ENCODE measurements around the gene OPHN1. TPM values are rescaled to one million over a fixed set of nuclear protein-coding genes. Genes with fewer than 3 reads are reported as not detected.

Gene OPHN1
- total and polyA plus RNA-seq, 10 of the 15 experiments (the other 5 are each of a cell fraction or from before 2014, with no cell fraction given): under 0.01 to 0.03 (median 0.03) TPM; not detected in 6

DNA sequence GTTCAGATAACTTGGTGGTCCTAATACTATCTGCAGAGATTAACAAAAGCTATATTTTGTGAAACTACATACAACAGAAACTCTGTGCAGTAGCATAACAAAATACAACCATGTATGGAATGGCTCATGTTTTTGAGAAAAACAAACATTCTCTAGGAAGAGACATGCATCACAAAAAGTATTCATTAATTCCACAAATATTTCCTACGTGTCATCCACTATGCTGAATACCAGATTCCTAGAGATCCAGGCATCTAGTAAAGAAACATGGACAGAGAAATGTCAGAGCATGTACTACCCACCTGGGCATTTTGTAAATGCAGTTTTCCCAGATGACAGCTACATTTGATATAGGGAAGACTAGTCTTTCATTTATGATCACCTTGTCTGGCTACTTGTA, 248.1 kb downstream of the OPHN1 start:
- TF ChIP-seq IKZF2 (IDR thresholded peaks at IDR 0.05) (no peak), HCFC1 (IDR thresholded peaks at IDR 0.05; ENCODE audit: low read length) (no peak), KAT2A (conservative IDR thresholded peaks at IDR 0.05; ENCODE audit: control insufficient read depth, low read depth, low read length) (no peak), RELA (IDR thresholded peaks at IDR 0.05; ENCODE audit: borderline replicate concordance, partially characterized antibody) (no peak), NFXL1 (IDR thresholded peaks at IDR 0.05; ENCODE audit: borderline replicate concordance) (no peak), BCL11A (IDR thresholded peaks at IDR 0.05; ENCODE audit: low read depth, low read length) (no peak), EGR1 (IDR thresholded peaks at IDR 0.05; ENCODE audit: borderline replicate concordance in 1 of 2, low read depth in 2 of 2, low read length in 2 of 2) (no peak), ZNF24 (IDR thresholded peaks at IDR 0.05) (no peak), SPI1 (IDR thresholded peaks at IDR 0.05; ENCODE audit: borderline replicate concordance, insufficient read depth, low read depth, low read length) (no peak), TARDBP (IDR thresholded peaks at IDR 0.05; ENCODE audit: borderline replicate concordance) (no peak), IKZF1 (conservative IDR thresholded peaks at IDR 0.05) (no peak), ESRRA (IDR thresholded peaks at IDR 0.05; ENCODE audit: low read length) (no peak), MTA3 (IDR thresholded peaks at IDR 0.05; ENCODE audit: borderline replicate concordance, low read length) (no peak), SREBF2 (IDR thresholded peaks at IDR 0.05; ENCODE audit: low read length) (no peak), TCF3 (IDR thresholded peaks at IDR 0.05; ENCODE audit: borderline replicate concordance, insufficient read depth, low read depth, low read length) (no peak), WRNIP1 (IDR thresholded peaks at IDR 0.05; ENCODE audit: borderline replicate concordance, low read depth, low read length) (no peak), HDAC6 (IDR thresholded peaks at IDR 0.05; ENCODE audit: unreplicated experiment) (no peak), PRDM15 (CRISPR knock-in tag; IDR thresholded peaks at IDR 0.05) (no peak), NR2C1 (IDR thresholded peaks at IDR 0.05) (no peak)
- TF ChIP-seq, protein P1, sequence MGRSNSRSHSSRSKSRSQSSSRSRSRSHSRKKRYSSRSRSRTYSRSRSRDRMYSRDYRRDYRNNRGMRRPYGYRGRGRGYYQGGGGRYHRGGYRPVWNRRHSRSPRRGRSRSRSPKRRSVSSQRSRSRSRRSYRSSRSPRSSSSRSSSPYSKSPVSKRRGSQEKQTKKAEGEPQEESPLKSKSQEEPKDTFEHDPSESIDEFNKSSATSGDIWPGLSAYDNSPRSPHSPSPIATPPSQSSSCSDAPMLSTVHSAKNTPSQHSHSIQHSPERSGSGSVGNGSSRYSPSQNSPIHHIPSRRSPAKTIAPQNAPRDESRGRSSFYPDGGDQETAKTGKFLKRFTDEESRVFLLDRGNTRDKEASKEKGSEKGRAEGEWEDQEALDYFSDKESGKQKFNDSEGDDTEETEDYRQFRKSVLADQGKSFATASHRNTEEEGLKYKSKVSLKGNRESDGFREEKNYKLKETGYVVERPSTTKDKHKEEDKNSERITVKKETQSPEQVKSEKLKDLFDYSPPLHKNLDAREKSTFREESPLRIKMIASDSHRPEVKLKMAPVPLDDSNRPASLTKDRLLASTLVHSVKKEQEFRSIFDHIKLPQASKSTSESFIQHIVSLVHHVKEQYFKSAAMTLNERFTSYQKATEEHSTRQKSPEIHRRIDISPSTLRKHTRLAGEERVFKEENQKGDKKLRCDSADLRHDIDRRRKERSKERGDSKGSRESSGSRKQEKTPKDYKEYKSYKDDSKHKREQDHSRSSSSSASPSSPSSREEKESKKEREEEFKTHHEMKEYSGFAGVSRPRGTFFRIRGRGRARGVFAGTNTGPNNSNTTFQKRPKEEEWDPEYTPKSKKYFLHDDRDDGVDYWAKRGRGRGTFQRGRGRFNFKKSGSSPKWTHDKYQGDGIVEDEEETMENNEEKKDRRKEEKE (IDR thresholded peaks at IDR 0.05): no peak
- Histone ChIP-seq H3K27me3 (replicated peaks in 1 of 2; ENCODE audit: control insufficient read depth in 2 of 2, insufficient read depth in 2 of 2, low read length in 1 of 2) (no peaks in the 10 kb centered on the region), H2AFZ (ENCODE audit: control insufficient read depth, low read depth, low read length) (no peak overlapping the region), H3K4me3 (no peak overlapping the region), H3K9me3 (replicated peaks; ENCODE audit: control insufficient read depth, insufficient read depth, low read length) (no peaks in the 10 kb centered on the region), H3K4me1 (ENCODE audit: control insufficient read depth, insufficient read depth, low read length) (no peaks in the 10 kb centered on the region), H3K4me2 (ENCODE audit: control insufficient read depth, insufficient read depth) (no peak overlapping the region), H3K36me3 (ENCODE audit: control insufficient read depth in 2 of 2, insufficient read depth in 2 of 2, low read length in 1 of 2) (no peaks in the 10 kb centered on the region), H3K27ac (ENCODE audit: control insufficient read depth, insufficient read depth) (no peak overlapping the region), H4K20me1 (ENCODE audit: control insufficient read depth, insufficient read depth) (no peaks in the 10 kb centered on the region), H3K9ac (ENCODE audit: control insufficient read depth, insufficient read depth, low read length) (no peak overlapping the region), H3K79me2 (ENCODE audit: control insufficient read depth, insufficient read depth, low read length) (no peaks in the 10 kb centered on the region)
- ATAC-seq (no peak), FAIRE-seq (no peak), DNase-seq (ENCODE audit: low read depth, low spot score) (no peak)
- ChIA-PET POLR2A (no interaction called here), CTCF (interaction anchor here (0.8 to 2.0 kb wide), 2 partner anchors 12 to 20 kb away, joined by 4 read pairs; no protein-coding TSS in a partner anchor), RAD21 (ENCODE audit: unreplicated experiment) (interaction anchor here (1.1 kb wide), 1 partner anchor 12 kb away, joined by 3 read pairs; no protein-coding TSS in a partner anchor), SMC1A (ENCODE audit: uncharacterized antibody, unreplicated experiment) (interaction anchor here (0.7 to 1.1 kb wide), 2 partner anchors 12 to 21 kb away, joined by 3 to 4 read pairs; no protein-coding TSS in a partner anchor)
- in situ Hi-C loops (cut with MboI): loop anchor here (25.0 kb wide), 1 partner anchor 1102 kb away; no protein-coding TSS in a partner anchor
- WGBS (ENCODE audit: insufficient coverage, insufficient replicate concordance, low lambda C conversion rate, missing lambda C conversion rate): 10% methylated on average over 1 of the region's 1 CpG
- intact Hi-C loops (cut with micrococcal nuclease; ENCODE audit: unreplicated experiment): no loop called here
- no TSS peak for BruUV-seq (replicated peaks)
